Ovary (tissue), 3 donors: ENCODE measurements around the gene GABRG3.

Experiments used
- EP300 ChIP-seq: sonication (generic); formaldehyde crosslinking; IDR thresholded peaks from one replicate; pipeline ENCODE4 v1.6.1; 2017; ENCODE audit warnings: antibody characterized with exemption
- POLR2A ChIP-seq: fragments of 450-650 bp; IDR thresholded peaks from one replicate; pipeline ENCODE4 v1.6.1; 2017; ENCODE audit warnings: antibody characterized with exemption, mild to moderate bottlenecking, moderate library complexity
- TF ChIP-seq, protein P1 (sequence below), 3 donors: fragments of 450-650 bp in 2 of 3; fragments of 200-600 bp in 1 of 3; IDR thresholded peaks; one replicate each; pipeline versions ENCODE4 v1.5.1 to v1.8.0; 2016 to 2022; ENCODE audit warnings: antibody characterized with exemption in 3 of 3, mild to moderate bottlenecking in 1 of 3
- donor health status: DM: no; HTN: no; CAD: no.

DNA sequence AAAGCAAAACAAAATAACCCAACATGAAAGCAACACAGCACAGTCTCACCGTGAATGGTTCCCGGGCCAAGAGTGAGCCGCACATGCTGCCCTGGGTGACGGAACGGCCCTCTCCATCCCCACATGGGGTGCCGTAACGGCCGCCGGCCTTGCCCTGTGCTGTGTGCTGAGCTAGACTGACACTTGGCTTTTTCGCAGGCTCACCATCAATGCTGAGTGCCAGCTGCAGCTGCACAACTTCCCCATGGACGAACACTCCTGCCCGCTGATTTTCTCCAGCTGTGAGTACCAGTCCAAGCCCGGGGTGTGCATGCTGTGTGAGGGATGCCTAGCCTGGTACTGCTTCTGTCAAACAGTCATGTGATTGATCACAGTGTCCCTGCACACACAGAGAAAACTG lies 357.6 kb downstream of the GABRG3 start:
- TF ChIP-seq, protein P1, sequence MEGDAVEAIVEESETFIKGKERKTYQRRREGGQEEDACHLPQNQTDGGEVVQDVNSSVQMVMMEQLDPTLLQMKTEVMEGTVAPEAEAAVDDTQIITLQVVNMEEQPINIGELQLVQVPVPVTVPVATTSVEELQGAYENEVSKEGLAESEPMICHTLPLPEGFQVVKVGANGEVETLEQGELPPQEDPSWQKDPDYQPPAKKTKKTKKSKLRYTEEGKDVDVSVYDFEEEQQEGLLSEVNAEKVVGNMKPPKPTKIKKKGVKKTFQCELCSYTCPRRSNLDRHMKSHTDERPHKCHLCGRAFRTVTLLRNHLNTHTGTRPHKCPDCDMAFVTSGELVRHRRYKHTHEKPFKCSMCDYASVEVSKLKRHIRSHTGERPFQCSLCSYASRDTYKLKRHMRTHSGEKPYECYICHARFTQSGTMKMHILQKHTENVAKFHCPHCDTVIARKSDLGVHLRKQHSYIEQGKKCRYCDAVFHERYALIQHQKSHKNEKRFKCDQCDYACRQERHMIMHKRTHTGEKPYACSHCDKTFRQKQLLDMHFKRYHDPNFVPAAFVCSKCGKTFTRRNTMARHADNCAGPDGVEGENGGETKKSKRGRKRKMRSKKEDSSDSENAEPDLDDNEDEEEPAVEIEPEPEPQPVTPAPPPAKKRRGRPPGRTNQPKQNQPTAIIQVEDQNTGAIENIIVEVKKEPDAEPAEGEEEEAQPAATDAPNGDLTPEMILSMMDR (IDR thresholded peaks at IDR 0.05): no peak
- no peak for TF ChIP-seq EP300
- no peak for TF ChIP-seq POLR2A
